K562 (cell line): Measurements from ENCODE around the gene CHST15. TPM values are rescaled to one million over a fixed set of nuclear protein-coding genes. Genes with fewer than 3 reads are reported as not detected.

ENCODE experiments used
- ETV5 ChIP-seq: sonication (generic); formaldehyde crosslinking; IDR thresholded peaks from 2 replicates; pipeline ENCODE4 v1.4.0; 2020; ENCODE audit warnings: low read depth, mild to moderate bottlenecking, missing genetic modification reagents
- FOXP4 ChIP-seq: sonication (generic); formaldehyde crosslinking; IDR thresholded peaks from 2 replicates; pipeline ENCODE4 v1.8.0; 2022; ENCODE audit warnings: mild to moderate bottlenecking, missing genetic modification reagents, borderline replicate concordance
- ZNF239 ChIP-seq: fragments of 250-450 bp; sonication (Bioruptor Pico); IDR thresholded peaks from 2 replicates; pipeline ENCODE4 v1.4.0; 2020; ENCODE audit warnings: mild to moderate bottlenecking
- ZNF431 ChIP-seq: sonication (generic); formaldehyde crosslinking; IDR thresholded peaks from 2 replicates; pipeline ENCODE4 v1.8.0; 2022; ENCODE audit warnings: mild to moderate bottlenecking, missing genetic modification reagents
- polyA plus RNA-seq, 8 experiments: library from polyadenylated mRNA; depleted of rRNA in 4 of 8; stranded (reverse) in 5 of 8; unstranded in 3 of 8; fragments of >200 nt; fragmentation: Nextera tagmentation in 2 of 8; fragmentation: Illumina TruSeq in 1 of 8; extraction: Ambion mirVana in 2 of 8; extraction: Trizol in 1 of 8; gene quantifications; 2 replicates each; pipeline versions ENCODE4 v1.2.1 to v1.2.3, GENCODE V29; 2011 to 2014; ENCODE audit warnings: inconsistent platforms in 1 of 8, missing spikeins in 1 of 8
- total RNA-seq, 7 experiments: library from RNA; depleted of rRNA in 6 of 7; stranded (reverse); fragments of >200 nt in 6 of 7; fragmentation: Illumina TruSeq in 2 of 7; extraction: Trizol in 2 of 7; gene quantifications; 2 replicates each; pipeline versions ENCODE4 v1.2.1 to v1.2.3, GENCODE V29; 2011 to 2021; ENCODE audit warnings: low replicate concordance in 1 of 7
- TF ChIP-seq, protein P1 (sequence below): fragments of 200-600 bp; sonication (generic); IDR thresholded peaks from one replicate; pipeline ENCODE4 v1.6.1; 2012; ENCODE audit warnings: mild to moderate bottlenecking, low read depth, low read length, inconsistent platforms

CHST15 gene
- total and polyA plus RNA-seq, 9 of the 15 experiments (the other 6 are each of a cell fraction or from before 2014, with no cell fraction given): 0.04 to 0.16 (median 0.08) TPM

DNA sequence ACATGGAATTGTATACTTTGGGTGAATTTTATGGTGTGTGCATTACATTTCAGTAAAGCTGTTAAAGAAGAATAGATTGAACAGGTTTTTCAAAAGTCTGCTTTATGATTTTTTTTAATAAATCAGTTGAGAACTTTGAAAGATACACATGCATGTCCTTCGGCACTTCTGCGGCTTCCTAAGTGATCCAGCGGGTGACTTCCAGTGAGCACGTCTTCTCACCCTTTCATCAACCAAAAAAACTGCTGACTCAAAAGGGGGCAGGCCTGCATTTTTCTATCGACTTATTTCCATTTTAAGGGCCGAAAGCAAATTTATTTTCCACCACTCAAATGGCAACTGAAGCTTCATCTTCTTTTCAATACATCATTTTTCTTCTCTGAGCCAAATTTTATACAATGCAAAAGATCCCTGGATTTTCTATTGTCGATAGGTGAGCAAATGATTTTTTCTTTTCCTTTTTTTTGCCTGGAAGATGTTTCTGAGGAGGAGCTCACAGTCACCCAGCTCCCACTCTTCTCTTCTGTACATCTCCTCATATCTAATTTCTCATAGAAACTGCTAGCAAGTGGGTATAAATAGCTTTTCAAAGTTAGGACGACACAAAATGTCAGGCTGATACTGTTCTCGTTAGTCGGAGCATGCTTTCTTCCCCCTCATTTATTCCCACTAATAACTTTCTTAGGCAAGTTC, 10.2 kb downstream of the CHST15 start (continued):
- TF ChIP-seq, protein P1, sequence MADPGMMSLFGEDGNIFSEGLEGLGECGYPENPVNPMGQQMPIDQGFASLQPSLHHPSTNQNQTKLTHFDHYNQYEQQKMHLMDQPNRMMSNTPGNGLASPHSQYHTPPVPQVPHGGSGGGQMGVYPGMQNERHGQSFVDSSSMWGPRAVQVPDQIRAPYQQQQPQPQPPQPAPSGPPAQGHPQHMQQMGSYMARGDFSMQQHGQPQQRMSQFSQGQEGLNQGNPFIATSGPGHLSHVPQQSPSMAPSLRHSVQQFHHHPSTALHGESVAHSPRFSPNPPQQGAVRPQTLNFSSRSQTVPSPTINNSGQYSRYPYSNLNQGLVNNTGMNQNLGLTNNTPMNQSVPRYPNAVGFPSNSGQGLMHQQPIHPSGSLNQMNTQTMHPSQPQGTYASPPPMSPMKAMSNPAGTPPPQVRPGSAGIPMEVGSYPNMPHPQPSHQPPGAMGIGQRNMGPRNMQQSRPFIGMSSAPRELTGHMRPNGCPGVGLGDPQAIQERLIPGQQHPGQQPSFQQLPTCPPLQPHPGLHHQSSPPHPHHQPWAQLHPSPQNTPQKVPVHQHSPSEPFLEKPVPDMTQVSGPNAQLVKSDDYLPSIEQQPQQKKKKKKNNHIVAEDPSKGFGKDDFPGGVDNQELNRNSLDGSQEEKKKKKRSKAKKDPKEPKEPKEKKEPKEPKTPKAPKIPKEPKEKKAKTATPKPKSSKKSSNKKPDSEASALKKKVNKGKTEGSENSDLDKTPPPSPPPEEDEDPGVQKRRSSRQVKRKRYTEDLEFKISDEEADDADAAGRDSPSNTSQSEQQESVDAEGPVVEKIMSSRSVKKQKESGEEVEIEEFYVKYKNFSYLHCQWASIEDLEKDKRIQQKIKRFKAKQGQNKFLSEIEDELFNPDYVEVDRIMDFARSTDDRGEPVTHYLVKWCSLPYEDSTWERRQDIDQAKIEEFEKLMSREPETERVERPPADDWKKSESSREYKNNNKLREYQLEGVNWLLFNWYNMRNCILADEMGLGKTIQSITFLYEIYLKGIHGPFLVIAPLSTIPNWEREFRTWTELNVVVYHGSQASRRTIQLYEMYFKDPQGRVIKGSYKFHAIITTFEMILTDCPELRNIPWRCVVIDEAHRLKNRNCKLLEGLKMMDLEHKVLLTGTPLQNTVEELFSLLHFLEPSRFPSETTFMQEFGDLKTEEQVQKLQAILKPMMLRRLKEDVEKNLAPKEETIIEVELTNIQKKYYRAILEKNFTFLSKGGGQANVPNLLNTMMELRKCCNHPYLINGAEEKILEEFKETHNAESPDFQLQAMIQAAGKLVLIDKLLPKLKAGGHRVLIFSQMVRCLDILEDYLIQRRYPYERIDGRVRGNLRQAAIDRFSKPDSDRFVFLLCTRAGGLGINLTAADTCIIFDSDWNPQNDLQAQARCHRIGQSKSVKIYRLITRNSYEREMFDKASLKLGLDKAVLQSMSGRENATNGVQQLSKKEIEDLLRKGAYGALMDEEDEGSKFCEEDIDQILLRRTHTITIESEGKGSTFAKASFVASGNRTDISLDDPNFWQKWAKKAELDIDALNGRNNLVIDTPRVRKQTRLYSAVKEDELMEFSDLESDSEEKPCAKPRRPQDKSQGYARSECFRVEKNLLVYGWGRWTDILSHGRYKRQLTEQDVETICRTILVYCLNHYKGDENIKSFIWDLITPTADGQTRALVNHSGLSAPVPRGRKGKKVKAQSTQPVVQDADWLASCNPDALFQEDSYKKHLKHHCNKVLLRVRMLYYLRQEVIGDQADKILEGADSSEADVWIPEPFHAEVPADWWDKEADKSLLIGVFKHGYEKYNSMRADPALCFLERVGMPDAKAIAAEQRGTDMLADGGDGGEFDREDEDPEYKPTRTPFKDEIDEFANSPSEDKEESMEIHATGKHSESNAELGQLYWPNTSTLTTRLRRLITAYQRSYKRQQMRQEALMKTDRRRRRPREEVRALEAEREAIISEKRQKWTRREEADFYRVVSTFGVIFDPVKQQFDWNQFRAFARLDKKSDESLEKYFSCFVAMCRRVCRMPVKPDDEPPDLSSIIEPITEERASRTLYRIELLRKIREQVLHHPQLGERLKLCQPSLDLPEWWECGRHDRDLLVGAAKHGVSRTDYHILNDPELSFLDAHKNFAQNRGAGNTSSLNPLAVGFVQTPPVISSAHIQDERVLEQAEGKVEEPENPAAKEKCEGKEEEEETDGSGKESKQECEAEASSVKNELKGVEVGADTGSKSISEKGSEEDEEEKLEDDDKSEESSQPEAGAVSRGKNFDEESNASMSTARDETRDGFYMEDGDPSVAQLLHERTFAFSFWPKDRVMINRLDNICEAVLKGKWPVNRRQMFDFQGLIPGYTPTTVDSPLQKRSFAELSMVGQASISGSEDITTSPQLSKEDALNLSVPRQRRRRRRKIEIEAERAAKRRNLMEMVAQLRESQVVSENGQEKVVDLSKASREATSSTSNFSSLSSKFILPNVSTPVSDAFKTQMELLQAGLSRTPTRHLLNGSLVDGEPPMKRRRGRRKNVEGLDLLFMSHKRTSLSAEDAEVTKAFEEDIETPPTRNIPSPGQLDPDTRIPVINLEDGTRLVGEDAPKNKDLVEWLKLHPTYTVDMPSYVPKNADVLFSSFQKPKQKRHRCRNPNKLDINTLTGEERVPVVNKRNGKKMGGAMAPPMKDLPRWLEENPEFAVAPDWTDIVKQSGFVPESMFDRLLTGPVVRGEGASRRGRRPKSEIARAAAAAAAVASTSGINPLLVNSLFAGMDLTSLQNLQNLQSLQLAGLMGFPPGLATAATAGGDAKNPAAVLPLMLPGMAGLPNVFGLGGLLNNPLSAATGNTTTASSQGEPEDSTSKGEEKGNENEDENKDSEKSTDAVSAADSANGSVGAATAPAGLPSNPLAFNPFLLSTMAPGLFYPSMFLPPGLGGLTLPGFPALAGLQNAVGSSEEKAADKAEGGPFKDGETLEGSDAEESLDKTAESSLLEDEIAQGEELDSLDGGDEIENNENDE: no peak
- TF ChIP-seq ZNF239 (CRISPR knock-in tag) (no peak), ETV5 (CRISPR knock-in tag) (no peak), ZNF431 (CRISPR knock-in tag) (no peak), FOXP4 (CRISPR knock-in tag) (no peak)
